ENCODE measurements around the gene MSGN1. TPM values are rescaled to one million over a fixed set of nuclear protein-coding genes. Genes with fewer than 3 reads are reported as not detected.
A peak's percentile ranks its signal among the peaks of the same experiment; 100 is the strongest.

Gene MSGN1
- total RNA-seq, 1 donor, result not detected

DNA sequence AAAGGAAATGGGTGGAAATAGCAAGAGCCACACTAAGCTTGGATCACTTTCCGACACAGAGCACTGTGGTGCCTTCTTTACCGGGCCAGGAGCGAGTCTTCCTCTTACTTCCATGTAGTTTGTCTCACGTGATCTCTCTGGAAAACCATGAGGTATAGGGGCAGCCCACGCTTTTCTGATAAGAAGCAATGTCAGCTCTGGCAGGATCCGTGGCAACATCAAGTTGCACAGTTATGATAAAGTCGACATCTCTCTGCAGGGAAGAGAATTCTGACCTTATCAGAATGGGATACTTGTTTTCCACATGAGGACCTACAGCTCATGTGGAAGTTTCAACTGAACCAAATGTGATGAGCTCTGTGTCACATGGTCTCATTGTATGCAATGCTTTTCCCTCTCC, 29.5 kb downstream of the MSGN1 start:
- H3K4me3 ChIP-seq (ENCODE audit: low read depth, low read length), result no peak overlapping the region
- TF ChIP-seq, protein P1, sequence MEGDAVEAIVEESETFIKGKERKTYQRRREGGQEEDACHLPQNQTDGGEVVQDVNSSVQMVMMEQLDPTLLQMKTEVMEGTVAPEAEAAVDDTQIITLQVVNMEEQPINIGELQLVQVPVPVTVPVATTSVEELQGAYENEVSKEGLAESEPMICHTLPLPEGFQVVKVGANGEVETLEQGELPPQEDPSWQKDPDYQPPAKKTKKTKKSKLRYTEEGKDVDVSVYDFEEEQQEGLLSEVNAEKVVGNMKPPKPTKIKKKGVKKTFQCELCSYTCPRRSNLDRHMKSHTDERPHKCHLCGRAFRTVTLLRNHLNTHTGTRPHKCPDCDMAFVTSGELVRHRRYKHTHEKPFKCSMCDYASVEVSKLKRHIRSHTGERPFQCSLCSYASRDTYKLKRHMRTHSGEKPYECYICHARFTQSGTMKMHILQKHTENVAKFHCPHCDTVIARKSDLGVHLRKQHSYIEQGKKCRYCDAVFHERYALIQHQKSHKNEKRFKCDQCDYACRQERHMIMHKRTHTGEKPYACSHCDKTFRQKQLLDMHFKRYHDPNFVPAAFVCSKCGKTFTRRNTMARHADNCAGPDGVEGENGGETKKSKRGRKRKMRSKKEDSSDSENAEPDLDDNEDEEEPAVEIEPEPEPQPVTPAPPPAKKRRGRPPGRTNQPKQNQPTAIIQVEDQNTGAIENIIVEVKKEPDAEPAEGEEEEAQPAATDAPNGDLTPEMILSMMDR (IDR thresholded peaks at IDR 0.05; ENCODE audit: insufficient read depth, low read depth, low read length), result no peak
- DNase-seq (ENCODE audit: low read depth), result no peak

GRCh38 chr2:17846676-17847075, 30.4 kb downstream of the MSGN1 start:
- TF ChIP-seq, protein P1 (IDR thresholded peaks at IDR 0.05; ENCODE audit: insufficient read depth, low read depth, low read length), result no peak
- no peak for DNase-seq (ENCODE audit: low read depth)
- no peak overlapping the region for H3K4me3 ChIP-seq (ENCODE audit: low read depth, low read length)

DNA sequence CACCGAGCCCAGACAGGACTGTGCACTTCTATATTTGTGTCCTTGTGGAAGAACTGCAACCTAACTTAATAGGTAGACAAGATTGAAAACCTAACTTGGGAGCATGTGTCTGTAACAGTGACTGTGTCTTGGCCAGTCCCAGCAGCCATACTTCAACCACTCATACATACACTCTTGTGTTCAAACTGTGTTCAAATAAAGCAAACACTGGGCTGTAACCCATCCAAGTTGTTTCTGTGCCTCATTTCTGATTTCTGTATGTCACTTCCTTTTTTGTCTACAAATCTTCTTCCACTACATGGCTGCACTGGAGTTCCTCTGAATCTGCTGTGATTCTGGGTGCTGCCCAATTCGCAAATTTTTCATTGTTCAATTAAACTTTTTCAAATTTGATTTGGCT, 31.0 kb downstream of the MSGN1 start:
- DNase-seq (ENCODE audit: low read depth), result no peak
- H3K4me3 ChIP-seq (ENCODE audit: low read depth, low read length), result no peak overlapping the region
- TF ChIP-seq, protein P1 (IDR thresholded peaks at IDR 0.05; ENCODE audit: insufficient read depth, low read depth, low read length), result no peak

- TF ChIP-seq, protein P1 (IDR thresholded peaks at IDR 0.05; ENCODE audit: insufficient read depth, low read depth, low read length), result no peak
- no peak overlapping the region for H3K4me3 ChIP-seq (ENCODE audit: low read depth, low read length)
- DNase-seq (ENCODE audit: low read depth), result no peak
Measured at GRCh38 chr2:17849275-17849674, 33.0 kb downstream of the MSGN1 start.

GRCh38 chr2:17850151-17850550, 33.9 kb downstream of the MSGN1 start:
- no peak overlapping the region for H3K4me3 ChIP-seq (ENCODE audit: low read depth, low read length)
- TF ChIP-seq, protein P1 (IDR thresholded peaks at IDR 0.05; ENCODE audit: insufficient read depth, low read depth, low read length), result no peak
- no peak for DNase-seq (ENCODE audit: low read depth)

GRCh38 chr2:17851731-17852585, 35.7 kb downstream of the MSGN1 start:
- TF ChIP-seq, protein P1 (IDR thresholded peaks at IDR 0.05; ENCODE audit: insufficient read depth, low read depth, low read length), result peak; percentile 89
- H3K4me3 ChIP-seq (ENCODE audit: low read depth, low read length), result no peak overlapping the region
- DNase-seq (ENCODE audit: low read depth), result peak; percentile 66
